Hepatocyte (in vitro differentiated cells): Measurements from ENCODE around the gene CACNA2D4. TPM values are rescaled to one million over a fixed set of nuclear protein-coding genes. Genes with fewer than 3 reads are reported as not detected.

Experiments used
- DNase-seq: peaks from one replicate; pipeline ENCODE4 v3.0.0-alpha.2; 2016; ENCODE audit warnings: low spot score
- H2AFZ ChIP-seq: fragments of 200-600 bp; sonication (generic); 2 replicates; pipeline ENCODE4 v1.6.0; 2016; ENCODE audit warnings: antibody characterized with exemption, mild to moderate bottlenecking
- H3K27ac ChIP-seq: fragments of 200-600 bp; sonication (generic); 2 replicates; pipeline ENCODE4 v1.5.1; 2016; ENCODE audit warnings: mild to moderate bottlenecking
- H3K27me3 ChIP-seq: fragments of 200-600 bp; sonication (generic); 2 replicates; pipeline ENCODE4 v1.6.1; 2016
- H3K36me3 ChIP-seq: fragments of 200-600 bp; sonication (generic); replicated peaks from 2 replicates; pipeline ENCODE4 v1.5.1; 2016; ENCODE audit warnings: low read depth; ENCODE audit not compliant: insufficient read depth
- H3K4me1 ChIP-seq: fragments of 200-600 bp; sonication (generic); 2 replicates; pipeline ENCODE4 v1.5.1; 2016; ENCODE audit warnings: mild to moderate bottlenecking, moderate library complexity; ENCODE audit not compliant: insufficient read depth
- H3K4me2 ChIP-seq: fragments of 200-600 bp; sonication (generic); 2 replicates; pipeline ENCODE4 v1.6.0; 2016
- H3K4me3 ChIP-seq: fragments of 200-600 bp; sonication (generic); 2 replicates; pipeline ENCODE4 v1.5.1; 2016; ENCODE audit warnings: mild to moderate bottlenecking
- H3K79me2 ChIP-seq: fragments of 200-600 bp; sonication (generic); 2 replicates; pipeline ENCODE4 v1.6.0; 2017; ENCODE audit warnings: mild to moderate bottlenecking
- H3K9me2 ChIP-seq: fragments of 200-600 bp; sonication (generic); replicated peaks from 2 replicates; pipeline ENCODE4 v1.6.0; 2017; ENCODE audit warnings: mild to moderate bottlenecking; ENCODE audit not compliant: insufficient read depth
- H3K9me3 ChIP-seq: fragments of 200-600 bp; sonication (generic); 2 replicates; pipeline ENCODE4 v1.5.1; 2016; ENCODE audit warnings: low read depth, mild to moderate bottlenecking
- H4K20me1 ChIP-seq: fragments of 200-600 bp; sonication (generic); 2 replicates; pipeline ENCODE4 v1.6.0; 2016; ENCODE audit warnings: mild to moderate bottlenecking; ENCODE audit not compliant: insufficient read depth, poor library complexity, severe bottlenecking
- EZH2 ChIP-seq: fragments of 200-600 bp; sonication (generic); IDR thresholded peaks from 2 replicates; pipeline ENCODE4 v1.6.1; 2016; ENCODE audit warnings: antibody characterized with exemption, mild to moderate bottlenecking, borderline replicate concordance
- EZH2phosphoT487 ChIP-seq: fragments of 200-600 bp; sonication (generic); IDR thresholded peaks from one replicate; pipeline ENCODE4 v1.6.1; 2018; ENCODE audit warnings: antibody characterized with exemption, mild to moderate bottlenecking, low read depth, moderate library complexity; ENCODE audit not compliant: unreplicated experiment, severe bottlenecking
- WGBS: methylation state at CpG from one replicate; pipeline ENCODE4 v1.1.6; 2016; ENCODE audit warnings: low lambda C conversion rate; ENCODE audit errors: missing lambda C conversion rate; 5-methylcytosine and 5-hydroxymethylcytosine counted together
- polyA plus RNA-seq: library from polyadenylated mRNA; unstranded; fragments of >200 nt; fragmentation: Nextera tagmentation; extraction: Ambion mirVana; gene quantifications from 2 replicates; pipeline ENCODE4 v1.2.1, GENCODE V29; 2016
- total RNA-seq: library from RNA; depleted of rRNA; stranded (reverse); fragments of >200 nt; gene quantifications from 2 replicates; pipeline ENCODE4 v1.2.3, GENCODE V29; 2014
- TF ChIP-seq, protein P1 (sequence below): fragments of 200-600 bp; sonication (generic); IDR thresholded peaks from 2 replicates; pipeline ENCODE4 v1.5.1; 2016; ENCODE audit warnings: antibody characterized with exemption, mild to moderate bottlenecking; ENCODE audit not compliant: poor library complexity

The CACNA2D4 gene
- total and polyA plus RNA-seq, 2 experiments from 2014 or later, result 1.3 to 2.1 TPM

DNA sequence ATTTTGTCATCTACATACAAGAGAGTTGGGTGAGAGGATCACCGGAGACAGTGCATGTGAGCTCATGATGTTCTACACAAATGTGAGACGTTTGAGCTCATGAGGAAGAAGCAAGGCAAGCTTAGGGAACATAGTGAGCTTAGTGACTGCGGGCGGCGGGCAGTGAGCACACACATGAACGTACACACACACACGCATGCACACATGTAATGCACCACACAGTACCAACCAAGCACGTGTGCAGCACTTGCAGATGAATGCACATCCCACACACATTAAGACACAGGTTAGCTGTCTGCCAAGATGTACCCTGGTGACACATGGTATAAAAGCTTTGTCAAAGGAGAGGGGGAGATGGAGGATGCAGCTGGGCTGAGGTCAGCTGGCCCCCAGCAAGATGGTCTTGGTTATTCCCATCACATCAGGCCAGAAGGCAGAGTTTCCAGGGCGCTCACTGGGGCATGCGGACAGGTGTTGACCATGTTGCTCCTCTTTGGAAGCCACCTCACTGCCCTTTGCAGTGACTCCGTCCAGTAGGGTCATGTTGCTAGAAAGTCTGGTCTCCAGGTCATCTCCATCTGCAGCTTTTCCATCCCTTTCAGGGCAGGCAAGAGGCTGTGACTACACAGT lies 8.7 kb upstream of the CACNA2D4 start:
- Histone ChIP-seq H3K4me2 (no peak overlapping the region), H3K79me2 (no peaks in the 10 kb centered on the region), H3K27me3 (no peaks in the 10 kb centered on the region), H3K9me2 (no peaks in the 10 kb centered on the region), H4K20me1 (no peaks in the 10 kb centered on the region), H3K4me3 (no peak overlapping the region), H2AFZ (no peak overlapping the region), H3K27ac (no peak overlapping the region), H3K4me1 (peaks cover 3% of the 10 kb centered on the region), H3K9me3 (no peaks in the 10 kb centered on the region), H3K36me3 (no peaks in the 10 kb centered on the region)
- 94% methylated on average over 11 of the region's 11 CpGs for WGBS
- TF ChIP-seq EZH2, result no peak
- TF ChIP-seq, protein P1, sequence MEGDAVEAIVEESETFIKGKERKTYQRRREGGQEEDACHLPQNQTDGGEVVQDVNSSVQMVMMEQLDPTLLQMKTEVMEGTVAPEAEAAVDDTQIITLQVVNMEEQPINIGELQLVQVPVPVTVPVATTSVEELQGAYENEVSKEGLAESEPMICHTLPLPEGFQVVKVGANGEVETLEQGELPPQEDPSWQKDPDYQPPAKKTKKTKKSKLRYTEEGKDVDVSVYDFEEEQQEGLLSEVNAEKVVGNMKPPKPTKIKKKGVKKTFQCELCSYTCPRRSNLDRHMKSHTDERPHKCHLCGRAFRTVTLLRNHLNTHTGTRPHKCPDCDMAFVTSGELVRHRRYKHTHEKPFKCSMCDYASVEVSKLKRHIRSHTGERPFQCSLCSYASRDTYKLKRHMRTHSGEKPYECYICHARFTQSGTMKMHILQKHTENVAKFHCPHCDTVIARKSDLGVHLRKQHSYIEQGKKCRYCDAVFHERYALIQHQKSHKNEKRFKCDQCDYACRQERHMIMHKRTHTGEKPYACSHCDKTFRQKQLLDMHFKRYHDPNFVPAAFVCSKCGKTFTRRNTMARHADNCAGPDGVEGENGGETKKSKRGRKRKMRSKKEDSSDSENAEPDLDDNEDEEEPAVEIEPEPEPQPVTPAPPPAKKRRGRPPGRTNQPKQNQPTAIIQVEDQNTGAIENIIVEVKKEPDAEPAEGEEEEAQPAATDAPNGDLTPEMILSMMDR, result no peak
- no peak for TF ChIP-seq EZH2phosphoT487
- DNase-seq, result no peak

- Histone ChIP-seq H3K79me2 (no peaks in the 10 kb centered on the region), H3K27ac (no peak overlapping the region), H2AFZ (no peak overlapping the region), H3K4me1 (no peaks in the 10 kb centered on the region), H3K4me3 (no peak overlapping the region), H4K20me1 (no peaks in the 10 kb centered on the region), H3K9me2 (no peaks in the 10 kb centered on the region), H3K36me3 (no peaks in the 10 kb centered on the region), H3K9me3 (no peaks in the 10 kb centered on the region), H3K4me2 (no peak overlapping the region), H3K27me3 (no peaks in the 10 kb centered on the region)
- no peak for TF ChIP-seq EZH2
- peak; percentile 3 for DNase-seq
- WGBS, result 82% methylated on average over 7 of the region's 7 CpGs
These were observed 7.8 kb upstream of the CACNA2D4 start for GRCh38 chr12:1926251-1926657.

DNA sequence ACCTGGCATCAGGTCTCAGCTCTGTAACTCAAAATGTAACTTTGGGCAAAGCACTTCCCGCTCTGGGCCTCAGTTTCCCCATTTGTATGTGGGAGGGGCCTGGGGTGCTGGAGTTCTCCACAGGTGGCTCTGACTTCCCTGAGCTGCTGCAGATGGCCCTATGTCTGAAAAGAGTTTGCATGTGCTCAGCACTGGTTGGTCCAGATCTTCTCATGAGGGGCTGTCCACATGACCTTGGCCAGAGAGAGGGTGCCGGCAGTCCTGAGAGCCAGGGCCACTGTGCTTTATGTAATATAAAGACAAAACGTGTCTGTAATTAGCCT lies 7.2 kb upstream of the CACNA2D4 start:
- Histone ChIP-seq H3K4me3 (no peak overlapping the region), H3K27me3 (no peaks in the 10 kb centered on the region), H3K36me3 (no peaks in the 10 kb centered on the region), H3K27ac (no peak overlapping the region), H4K20me1 (no peaks in the 10 kb centered on the region), H3K79me2 (no peaks in the 10 kb centered on the region), H3K9me2 (no peaks in the 10 kb centered on the region), H3K9me3 (no peaks in the 10 kb centered on the region), H2AFZ (no peak overlapping the region), H3K4me2 (no peak overlapping the region), H3K4me1 (no peaks in the 10 kb centered on the region)
- TF ChIP-seq EZH2, result no peak
- TF ChIP-seq, protein P1, result no peak
- no peak for TF ChIP-seq EZH2phosphoT487
- DNase-seq, result peak; percentile 1
- 90% methylated on average over 3 of the region's 3 CpGs for WGBS

DNA sequence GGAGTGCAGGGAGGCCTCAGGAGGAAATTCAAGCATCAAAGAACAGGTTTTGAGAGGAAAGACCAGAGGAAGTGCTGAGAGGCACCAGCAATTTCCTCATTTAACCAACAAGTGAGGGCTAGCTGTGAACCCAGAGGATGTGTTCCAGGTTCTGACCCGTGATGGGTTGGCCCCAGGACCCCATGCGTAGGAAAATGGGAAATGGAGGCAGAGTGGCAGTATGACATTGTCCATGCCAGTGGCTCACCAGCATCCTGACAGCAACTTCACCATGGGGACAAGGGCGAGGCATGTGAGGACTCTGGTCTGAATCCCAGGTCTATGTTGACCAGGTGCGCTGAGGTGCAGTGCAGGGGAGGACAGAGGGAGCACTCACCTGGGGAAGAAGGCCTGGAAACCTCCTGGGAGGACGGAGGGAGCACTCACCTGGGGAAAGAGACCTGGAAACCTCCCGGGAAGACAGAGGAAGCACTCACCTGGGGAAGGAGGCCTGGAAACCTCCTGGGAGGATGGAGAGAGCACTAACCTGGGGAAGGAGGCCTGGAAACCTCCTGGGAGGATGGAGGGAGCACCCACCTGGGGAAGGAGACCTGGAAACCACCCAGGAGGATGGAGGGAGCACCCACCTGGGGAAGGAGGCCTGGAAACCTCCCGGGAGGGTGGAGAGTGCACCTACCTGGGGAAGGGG lies 6.7 kb upstream of the CACNA2D4 start:
- H3K4me1 ChIP-seq, result no peaks in the 10 kb centered on the region
- no peaks in the 10 kb centered on the region for H3K36me3 ChIP-seq
- DNase-seq, result peak; percentile 1
- no peak overlapping the region for H3K4me3 ChIP-seq
- WGBS, result 84% methylated on average over 6 of the region's 7 CpGs
- no peak overlapping the region for H2AFZ ChIP-seq
- H3K9me2 ChIP-seq, result no peaks in the 10 kb centered on the region
- H4K20me1 ChIP-seq, result no peaks in the 10 kb centered on the region
- no peak overlapping the region for H3K27ac ChIP-seq
- no peaks in the 10 kb centered on the region for H3K27me3 ChIP-seq
- no peak overlapping the region for H3K4me2 ChIP-seq
- TF ChIP-seq, protein P1, result no peak
- no peak for TF ChIP-seq EZH2phosphoT487
- no peak for TF ChIP-seq EZH2
- H3K9me3 ChIP-seq, result no peaks in the 10 kb centered on the region
- H3K79me2 ChIP-seq, result no peaks in the 10 kb centered on the region
